GM12878 (cell line): ENCODE results near the gene ZBTB14. TPM values are rescaled to one million over a fixed set of nuclear protein-coding genes. Genes with fewer than 3 reads are reported as not detected.
A peak's percentile ranks its signal among the peaks of the same experiment; 100 is the strongest.

Experiments used
- ATAC-seq: fragments of 200-7000 bp; cut with Tn5 transposase; 3 replicates; pipeline ENCODE4 v1.9.1; 2020; ENCODE audit warnings: mild to moderate bottlenecking, moderate library complexity
- BruUV-seq: library from RNA; stranded (reverse); fragments of 400-500 nt; replicated peaks from 2 replicates; lab custom pipeline; 2021; lab: Mats Ljungman, UMichigan
- CTCF ChIA-PET: fragments of 300-600 bp; sonication (Branson Sonifier 250); formaldehyde crosslinking; extraction: SDS; loops from one replicate; lab custom pipeline; 2021; ENCODE audit warnings: inconsistent platforms; lab: Yijun Ruan, JAX
- POLR2A ChIA-PET: fragments of 350-600 bp; formaldehyde crosslinking; extraction: SDS; loops from one replicate; lab custom pipeline; 2021; ENCODE audit warnings: inconsistent platforms; lab: Charles Lee
- RAD21 ChIA-PET: fragments of 300-600 bp; sonication (Branson Sonifier 250); formaldehyde crosslinking; loops from one replicate; lab custom pipeline; 2023; ENCODE audit warnings: antibody characterized with exemption; ENCODE audit not compliant: unreplicated experiment; lab: Charles Lee
- SMC1A ChIA-PET: fragments of 300-600 bp; sonication (Branson Sonifier 250); formaldehyde crosslinking; loops from one replicate; lab custom pipeline; 2023; ENCODE audit not compliant: unreplicated experiment, uncharacterized antibody; lab: Charles Lee
- DNase-seq: peaks from one replicate; pipeline ENCODE4 v3.0.0-alpha.2; 2011; ENCODE audit warnings: low read depth, low spot score
- FAIRE-seq: peaks from 3 replicates; lab custom pipeline; 2011; peaks lifted over from hg19 to GRCh38; lab: Jason Lieb, UNC
- H2AFZ ChIP-seq: 2 replicates; pipeline ENCODE4 v1.6.0; 2011; ENCODE audit warnings: low read depth, low read length, control low read depth; ENCODE audit not compliant: control insufficient read depth
- H3K27ac ChIP-seq: 2 replicates; pipeline ENCODE4 v1.5.1; 2011; ENCODE audit warnings: control low read depth; ENCODE audit not compliant: control insufficient read depth, insufficient read depth
- H3K27me3 ChIP-seq, 2 experiments: replicated peaks in 1 of 2; 2 replicates each; pipeline versions ENCODE4 v1.6.0 to v1.6.1; 2011; ENCODE audit warnings: low read length in 1 of 2; ENCODE audit not compliant: control insufficient read depth in 2 of 2, insufficient read depth in 2 of 2
- H3K36me3 ChIP-seq, 2 experiments: 2 replicates each; pipeline ENCODE4 v1.5.1; 2011; ENCODE audit warnings: low read length in 1 of 2; ENCODE audit not compliant: control insufficient read depth in 2 of 2, insufficient read depth in 2 of 2
- H3K4me1 ChIP-seq: 2 replicates; pipeline ENCODE4 v1.6.1; 2011; ENCODE audit warnings: mild to moderate bottlenecking, low read length, moderate library complexity, mixed read lengths; ENCODE audit not compliant: control insufficient read depth, insufficient read depth
- H3K4me2 ChIP-seq: 2 replicates; pipeline ENCODE4 v1.6.0; 2011; ENCODE audit warnings: control low read depth; ENCODE audit not compliant: control insufficient read depth, insufficient read depth
- H3K4me3 ChIP-seq: fragments of 200-600 bp; sonication (generic); 2 replicates; pipeline ENCODE4 v1.5.1; 2016
- H3K79me2 ChIP-seq: 2 replicates; pipeline ENCODE4 v1.6.0; 2011; ENCODE audit warnings: low read length; ENCODE audit not compliant: control insufficient read depth, insufficient read depth
- H3K9ac ChIP-seq: 2 replicates; pipeline ENCODE4 v1.8.0; 2011; ENCODE audit warnings: low read length, control low read depth, mixed read lengths; ENCODE audit not compliant: control insufficient read depth, insufficient read depth
- H3K9me3 ChIP-seq: replicated peaks from 3 replicates; pipeline ENCODE4 v1.5.1; 2011; ENCODE audit warnings: mild to moderate bottlenecking, low read length; ENCODE audit not compliant: control insufficient read depth, insufficient read depth
- H4K20me1 ChIP-seq: 2 replicates; pipeline ENCODE4 v1.6.0; 2011; ENCODE audit not compliant: control insufficient read depth, insufficient read depth
- BMI1 ChIP-seq: fragments of 450-650 bp; IDR thresholded peaks from 2 replicates; pipeline ENCODE4 v1.6.1; 2016; ENCODE audit warnings: mild to moderate bottlenecking, moderate library complexity, borderline replicate concordance
- RELB ChIP-seq: fragments of 450-650 bp; IDR thresholded peaks from 2 replicates; pipeline ENCODE4 v1.6.1; 2017; ENCODE audit warnings: low read depth, mild to moderate bottlenecking, moderate library complexity
- REST ChIP-seq: IDR thresholded peaks from 2 replicates; pipeline ENCODE4 v1.6.1; 2012; ENCODE audit warnings: mild to moderate bottlenecking, low read depth, low read length
- SP1 ChIP-seq: IDR thresholded peaks from one replicate; pipeline ENCODE4 v1.6.1; 2011; ENCODE audit warnings: low read depth, low read length
- SREBF1 ChIP-seq: IDR thresholded peaks from 2 replicates; pipeline ENCODE4 v1.6.1; 2012; ENCODE audit warnings: mild to moderate bottlenecking, low read length
- ZNF274 ChIP-seq: IDR thresholded peaks from one replicate; pipeline ENCODE4 v1.8.0; 2011; ENCODE audit not compliant: insufficient read length, insufficient read depth
- in situ Hi-C: fragments of 300-500 bp; cut with MboI; formaldehyde crosslinking; loops from 9 replicates; pipeline ENCODE4 v1.14.3; 2018; ENCODE audit warnings: mixed read lengths
- intact Hi-C: fragments of 100-400 bp; cut with micrococcal nuclease; formaldehyde crosslinking; loops from one replicate; pipeline ENCODE4 v1.14.2; 2022; ENCODE audit not compliant: unreplicated experiment
- polyA plus RNA-seq, 11 experiments: library from polyadenylated mRNA; depleted of rRNA in 4 of 11; unstranded in 6 of 11; stranded (reverse) in 5 of 11; fragments of >200 nt; fragmentation: Nextera tagmentation in 4 of 11; fragmentation: Illumina TruSeq in 1 of 11; extraction: Ambion mirVana in 4 of 11; extraction: Trizol in 1 of 11; gene quantifications; 1 replicate in 1 of 11; 2 replicates in 10 of 11; pipeline versions ENCODE4 v1.2.1 to v1.2.3, GENCODE V29; 2011 to 2016; ENCODE audit warnings: inconsistent platforms in 2 of 11, missing spikeins in 2 of 11, low read depth in 1 of 11
- total RNA-seq, 4 experiments: library from RNA; depleted of rRNA in 3 of 4; stranded (reverse); fragments of >200 nt in 3 of 4; fragmentation: Illumina TruSeq in 1 of 4; extraction: Trizol in 1 of 4; gene quantifications; 2 replicates each; pipeline versions ENCODE4 v1.2.1 to v1.2.3, GENCODE V29; 2013 to 2021
- TF ChIP-seq, protein P1 (sequence below): fragments of 150-350 bp; IDR thresholded peaks from 2 replicates; pipeline ENCODE4 v1.6.1; 2014; ENCODE audit warnings: mild to moderate bottlenecking, low read depth, low read length

Gene ZBTB14
- total and polyA plus RNA-seq, 10 of the 15 experiments (the other 5 are each of a cell fraction or from before 2014, with no cell fraction given) = 4.4 to 21.2 (median 11.1) TPM

- TF ChIP-seq BMI1 (no peak), SP1 (no peak)
- TF ChIP-seq, protein P1, sequence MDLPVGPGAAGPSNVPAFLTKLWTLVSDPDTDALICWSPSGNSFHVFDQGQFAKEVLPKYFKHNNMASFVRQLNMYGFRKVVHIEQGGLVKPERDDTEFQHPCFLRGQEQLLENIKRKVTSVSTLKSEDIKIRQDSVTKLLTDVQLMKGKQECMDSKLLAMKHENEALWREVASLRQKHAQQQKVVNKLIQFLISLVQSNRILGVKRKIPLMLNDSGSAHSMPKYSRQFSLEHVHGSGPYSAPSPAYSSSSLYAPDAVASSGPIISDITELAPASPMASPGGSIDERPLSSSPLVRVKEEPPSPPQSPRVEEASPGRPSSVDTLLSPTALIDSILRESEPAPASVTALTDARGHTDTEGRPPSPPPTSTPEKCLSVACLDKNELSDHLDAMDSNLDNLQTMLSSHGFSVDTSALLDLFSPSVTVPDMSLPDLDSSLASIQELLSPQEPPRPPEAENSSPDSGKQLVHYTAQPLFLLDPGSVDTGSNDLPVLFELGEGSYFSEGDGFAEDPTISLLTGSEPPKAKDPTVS = no peak
Observed at GRCh38 chr18:5275872-5276271, 19.7 kb downstream of the ZBTB14 start (continued).

- TF ChIP-seq RELB (no peak), ZNF274 (no peak), SREBF1 (no peak), REST (peak; percentile 42; the same call in 1 of the 2 replicates)
- TF ChIP-seq, all 136 proteins: peak for 1
- H3K9ac ChIP-seq = no peak overlapping the region
- H3K27ac ChIP-seq = no peak overlapping the region
- no peaks in the 10 kb centered on the region for H3K79me2 ChIP-seq
- BruUV-seq = no TSS peak
- no peaks in the 10 kb centered on the region for H3K27me3 ChIP-seq
- no peaks in the 10 kb centered on the region for H4K20me1 ChIP-seq
- DNase-seq (no peak), FAIRE-seq (no peak), ATAC-seq (no peak)
- H3K4me2 ChIP-seq = no peak overlapping the region
- H3K9me3 ChIP-seq = no peaks in the 10 kb centered on the region
- H2AFZ ChIP-seq = no peak overlapping the region
- ChIA-PET RAD21 (no interaction called here), SMC1A (no interaction called here), POLR2A (no interaction called here), CTCF (no interaction called here)
- no peak overlapping the region for H3K4me3 ChIP-seq
- H3K36me3 ChIP-seq = no peaks in the 10 kb centered on the region
- H3K4me1 ChIP-seq = no peaks in the 10 kb centered on the region
- intact Hi-C loops = no loop called here
- in situ Hi-C loops = no loop called here
Observed at GRCh38 chr18:5268874-5269273, 26.7 kb downstream of the ZBTB14 start.
